WTC11 (cell line): Measurements from ENCODE around the gene ATP5MG. TPM values are rescaled to one million over a fixed set of nuclear protein-coding genes. Genes with fewer than 3 reads are reported as not detected.

Experiments
- total RNA-seq: library from RNA; stranded (reverse); gene quantifications from 3 replicates; pipeline ENCODE4 v1.2.3, GENCODE V29; 2021

The ATP5MG gene
- total RNA-seq, 1 experiment from 2014 or later = 251 TPM

Other genes with a start within 250 kb of the ATP5MG start
- 3.5 to 4.5 TPM (median 4.4 TPM) in 3 replicates for gene SCN4B, start 248.8 kb upstream of the ATP5MG start, total RNA-seq
- 0.16 to 0.37 TPM (median 0.20 TPM) in 3 replicates for gene SCN2B, start 225.0 kb upstream of the ATP5MG start, total RNA-seq
- 0.24 to 0.37 TPM in 2 of 3 replicates, not detected in the other for gene JAML, start 176.6 kb upstream of the ATP5MG start, total RNA-seq
- gene MPZL3, start 149.2 kb upstream of the ATP5MG start, total RNA-seq = 1.6 to 2.1 TPM (median 2.0 TPM) in 3 replicates
- gene MPZL2, start 137.3 kb upstream of the ATP5MG start, total RNA-seq = 1.2 to 1.8 TPM (median 1.4 TPM) in 3 replicates
- 0.85 to 1.0 TPM (median 0.87 TPM) in 3 replicates for gene CD3E, start 96.9 kb upstream of the ATP5MG start, total RNA-seq
- 0.33 to 1.3 TPM (median 0.89 TPM) in 3 replicates for gene CD3D, start 58.9 kb upstream of the ATP5MG start, total RNA-seq
- 0.20 to 0.27 TPM (median 0.23 TPM) in 3 replicates for gene CD3G, start 57.3 kb upstream of the ATP5MG start, total RNA-seq
- gene UBE4A, start 42.0 kb upstream of the ATP5MG start, total RNA-seq = 28.9 to 31.7 TPM (median 31.0 TPM) in 3 replicates
- gene KMT2A, start 34.9 kb downstream of the ATP5MG start, total RNA-seq = 54.0 to 59.1 TPM (median 54.8 TPM) in 3 replicates
- gene TTC36, start 125.9 kb downstream of the ATP5MG start, total RNA-seq = 0.70 to 0.78 TPM (median 0.71 TPM) in 3 replicates
- 19.1 to 21.6 TPM (median 19.7 TPM) in 3 replicates for gene TMEM25, start 129.6 kb downstream of the ATP5MG start, total RNA-seq
- gene IFT46, start 164.3 kb downstream of the ATP5MG start, total RNA-seq = 6.2 to 11.1 TPM (median 10.9 TPM) in 3 replicates
- 134 to 154 TPM (median 141 TPM) in 3 replicates for gene ARCN1, start 170.8 kb downstream of the ATP5MG start, total RNA-seq
- 70.4 to 83.1 TPM (median 71.5 TPM) in 3 replicates for gene PHLDB1, start 206.0 kb downstream of the ATP5MG start, total RNA-seq